A549 treated with ZK216348 at 1 μM for 4 hours (cell line): ENCODE results near the gene OR2L13. TPM values are rescaled to one million over a fixed set of nuclear protein-coding genes. Genes with fewer than 3 reads are reported as not detected.

Source experiments
- total RNA-seq: library from RNA; stranded (reverse); fragments of 200-300 nt; extraction: Qiagen RNA extraction; gene quantifications from 5 replicates; pipeline ENCODE4 v1.2.3, GENCODE V29; 2022; ENCODE audit warnings: low read depth

The OR2L13 gene, protein sequence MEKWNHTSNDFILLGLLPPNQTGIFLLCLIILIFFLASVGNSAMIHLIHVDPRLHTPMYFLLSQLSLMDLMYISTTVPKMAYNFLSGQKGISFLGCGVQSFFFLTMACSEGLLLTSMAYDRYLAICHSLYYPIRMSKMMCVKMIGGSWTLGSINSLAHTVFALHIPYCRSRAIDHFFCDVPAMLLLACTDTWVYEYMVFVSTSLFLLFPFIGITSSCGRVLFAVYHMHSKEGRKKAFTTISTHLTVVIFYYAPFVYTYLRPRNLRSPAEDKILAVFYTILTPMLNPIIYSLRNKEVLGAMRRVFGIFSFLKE
- not detected in 5 replicates for total RNA-seq

GRCh38 chr1:248094884-248095283 is at the start of gene OR2L13:
OR2L13 (plus strand) TSS chr1:248095184; CDS start chr1:248099376, 4,192 bp downstream.

GRCh38 chr1:248046536-248046935 is 48.4 kb upstream of the OR2L13 start, which contains the start of gene OR2L3:
OR2L3 (plus strand) TSS chr1:248046836; CDS start chr1:248060682, 13,846 bp downstream.

DNA sequence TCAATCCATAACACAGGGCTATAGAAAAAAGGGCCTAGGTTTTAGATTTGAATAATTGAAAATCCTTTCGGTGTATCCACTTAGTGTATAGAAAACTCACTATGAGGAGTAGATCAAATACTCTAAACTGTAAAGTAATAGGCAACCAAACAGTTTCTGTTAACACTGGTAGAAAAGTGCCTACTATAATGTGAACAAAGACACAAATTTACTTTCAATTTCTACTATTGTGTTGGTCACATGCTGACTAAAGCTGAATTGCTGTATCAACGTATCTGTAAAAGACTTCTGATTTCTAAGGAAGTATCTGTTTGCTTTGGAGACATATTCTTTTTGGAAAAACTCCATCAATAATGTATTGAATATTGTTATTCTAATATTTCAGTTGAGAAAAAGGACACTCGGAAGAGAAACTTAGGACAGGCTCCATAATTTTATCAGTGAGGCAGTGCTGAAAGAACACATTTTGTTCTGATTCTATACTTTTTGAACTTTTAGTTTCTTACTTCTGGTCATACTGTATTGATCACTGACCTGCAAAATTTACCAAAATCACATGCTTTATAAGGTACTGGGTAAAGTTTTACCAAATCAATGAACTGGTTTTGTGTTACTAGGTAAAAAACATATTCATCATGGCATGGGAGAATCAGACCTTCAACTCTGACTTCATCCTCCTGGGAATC is 49.7 kb downstream of the OR2L13 start, which contains the start of gene OR2M5:
TSS of gene OR2M5 (plus strand) at position 636 of the 686 bp plus-strand sequence. CDS start at position 636, 0 bp downstream.

Other genes with a start within 250 kb of the OR2L13 start
- not detected in 5 replicates for gene TRIM58, start 238.0 kb upstream of the OR2L13 start, total RNA-seq
- not detected in 5 replicates for gene OR2W3, start 199.6 kb upstream of the OR2L13 start, total RNA-seq
- gene OR2T8, start 174.9 kb upstream of the OR2L13 start, total RNA-seq: not detected in 5 replicates
- gene OR2AJ1, start 170.3 kb upstream of the OR2L13 start, total RNA-seq: not detected in 5 replicates
- not detected in 5 replicates for gene OR2L8, start 146.3 kb upstream of the OR2L13 start, total RNA-seq
- not detected in 5 replicates for gene OR2AK2, start 130.0 kb upstream of the OR2L13 start, total RNA-seq
- not detected in 5 replicates for gene OR2L5, start 81.5 kb upstream of the OR2L13 start, total RNA-seq
- not detected in 5 replicates for gene OR2L2, start 65.1 kb upstream of the OR2L13 start, total RNA-seq
- gene OR2L3, start 48.3 kb upstream of the OR2L13 start, total RNA-seq: not detected in 5 replicates
- gene OR2M5, start 50.0 kb downstream of the OR2L13 start, total RNA-seq: not detected in 5 replicates
- not detected in 5 replicates for gene OR2M2, start 79.6 kb downstream of the OR2L13 start, total RNA-seq
- not detected in 5 replicates for gene OR2M3, start 102.1 kb downstream of the OR2L13 start, total RNA-seq
- not detected in 5 replicates for gene OR2M4, start 136.2 kb downstream of the OR2L13 start, total RNA-seq
- not detected in 5 replicates for gene OR2T33, start 182.8 kb downstream of the OR2L13 start, total RNA-seq
- gene OR2T12, start 208.2 kb downstream of the OR2L13 start, total RNA-seq: not detected in 5 replicates
- gene OR2M7, start 229.4 kb downstream of the OR2L13 start, total RNA-seq: not detected in 5 replicates